Stimulated activated CD4-positive, alpha-beta T cell treated with anti-CD3 and anti-CD28 coated beads, Interleukin-15, amount 100 ng/mL, for 1 hour (primary cell): ENCODE results near the gene CD86.

ENCODE experiments used
- DNase-seq, 2 donors: peaks; one replicate each; pipeline ENCODE4 v3.0.0-alpha.2; 2020; ENCODE audit warnings: low read depth in 1 of 2, low spot score in 1 of 2

Gene CD86

GRCh38 chr3:122058294-122058693 lies 3.1 kb downstream of the CD86 start:
- no peak for DNase-seq

DNA sequence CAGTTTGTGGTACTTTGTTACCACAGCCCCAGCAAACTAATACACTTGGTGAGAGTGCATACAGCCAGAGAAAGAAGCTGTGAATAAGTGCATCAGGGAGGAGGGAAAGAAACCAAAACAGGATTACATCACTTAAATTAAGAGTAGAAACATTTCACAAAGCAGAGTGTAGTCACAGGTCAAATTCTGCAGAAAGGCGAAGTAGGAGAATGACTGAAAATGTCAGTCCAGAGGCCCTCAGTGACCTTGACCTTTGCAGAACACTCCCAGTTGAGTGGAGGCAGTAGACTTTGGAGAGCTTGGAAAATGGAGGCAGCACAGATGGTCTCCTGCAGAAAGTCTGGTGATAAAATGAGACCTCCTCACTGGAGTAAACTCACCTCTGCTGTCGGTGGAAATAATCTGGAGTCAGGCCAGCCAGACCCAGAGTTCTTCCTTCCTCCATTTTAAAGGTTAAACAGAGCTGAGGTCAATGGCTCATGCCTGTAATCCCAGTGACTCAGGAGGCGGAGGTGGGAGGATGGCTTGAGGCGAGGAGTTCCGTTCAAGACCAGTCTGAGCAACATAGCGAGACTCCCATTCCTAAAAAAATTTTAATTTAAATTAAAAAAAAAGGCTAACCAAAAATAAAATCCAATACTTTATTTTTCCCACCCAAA lies 5.0 kb downstream of the CD86 start:
- DNase-seq: no peak

- DNase-seq: no peak
Observed at GRCh38 chr3:122063908-122064307, 8.7 kb downstream of the CD86 start.

GRCh38 chr3:122064326-122064725 lies 9.2 kb downstream of the CD86 start:
- no peak for DNase-seq

GRCh38 chr3:122066331-122067213 lies 11.4 kb downstream of the CD86 start:
- no peak for DNase-seq

- DNase-seq: no peak
Observed at GRCh38 chr3:122067214-122067550, 12.0 kb downstream of the CD86 start.

- DNase-seq: no peak
Observed at GRCh38 chr3:122067588-122068240, 12.6 kb downstream of the CD86 start.

- no peak for DNase-seq
Observed at GRCh38 chr3:122074621-122075265, 19.6 kb downstream of the CD86 start.

DNA sequence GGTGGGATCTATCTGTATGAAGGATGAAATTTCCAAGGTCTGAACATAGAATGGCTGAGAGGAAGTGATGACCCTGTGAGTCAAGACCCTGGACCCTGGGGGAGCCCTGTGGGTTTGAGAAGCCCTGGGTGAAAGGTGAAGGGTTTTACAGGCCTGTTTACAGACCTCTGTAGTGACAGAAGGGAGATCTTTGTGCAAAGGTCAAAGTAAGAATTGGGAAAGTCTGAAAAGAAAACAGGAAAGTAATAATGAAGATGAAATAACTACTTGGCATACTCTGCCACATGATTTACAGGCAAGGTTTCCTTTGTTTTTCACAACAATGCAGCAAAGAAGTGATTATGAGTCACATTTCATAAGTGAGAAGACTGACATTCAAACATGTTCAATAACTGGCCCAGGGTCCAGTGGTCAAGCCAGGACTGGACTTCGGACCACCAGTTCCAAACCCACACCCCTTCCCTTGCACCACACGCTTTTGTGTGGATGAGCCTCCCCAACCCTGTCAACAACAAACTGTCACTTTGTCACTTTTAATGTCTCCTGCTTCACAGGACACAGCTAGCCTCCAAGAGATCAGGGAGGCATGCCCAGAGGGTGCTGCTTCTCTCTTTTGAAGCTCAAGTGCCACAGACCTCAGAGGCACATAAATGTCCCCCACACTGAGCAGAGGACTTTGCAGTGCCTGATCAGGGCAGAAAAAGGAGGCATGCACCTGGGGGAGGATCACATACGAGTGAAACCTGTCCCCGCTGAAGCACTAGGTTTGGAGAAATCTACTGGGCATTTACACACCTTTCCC lies 21.5 kb downstream of the CD86 start:
- DNase-seq: no peak

DNA sequence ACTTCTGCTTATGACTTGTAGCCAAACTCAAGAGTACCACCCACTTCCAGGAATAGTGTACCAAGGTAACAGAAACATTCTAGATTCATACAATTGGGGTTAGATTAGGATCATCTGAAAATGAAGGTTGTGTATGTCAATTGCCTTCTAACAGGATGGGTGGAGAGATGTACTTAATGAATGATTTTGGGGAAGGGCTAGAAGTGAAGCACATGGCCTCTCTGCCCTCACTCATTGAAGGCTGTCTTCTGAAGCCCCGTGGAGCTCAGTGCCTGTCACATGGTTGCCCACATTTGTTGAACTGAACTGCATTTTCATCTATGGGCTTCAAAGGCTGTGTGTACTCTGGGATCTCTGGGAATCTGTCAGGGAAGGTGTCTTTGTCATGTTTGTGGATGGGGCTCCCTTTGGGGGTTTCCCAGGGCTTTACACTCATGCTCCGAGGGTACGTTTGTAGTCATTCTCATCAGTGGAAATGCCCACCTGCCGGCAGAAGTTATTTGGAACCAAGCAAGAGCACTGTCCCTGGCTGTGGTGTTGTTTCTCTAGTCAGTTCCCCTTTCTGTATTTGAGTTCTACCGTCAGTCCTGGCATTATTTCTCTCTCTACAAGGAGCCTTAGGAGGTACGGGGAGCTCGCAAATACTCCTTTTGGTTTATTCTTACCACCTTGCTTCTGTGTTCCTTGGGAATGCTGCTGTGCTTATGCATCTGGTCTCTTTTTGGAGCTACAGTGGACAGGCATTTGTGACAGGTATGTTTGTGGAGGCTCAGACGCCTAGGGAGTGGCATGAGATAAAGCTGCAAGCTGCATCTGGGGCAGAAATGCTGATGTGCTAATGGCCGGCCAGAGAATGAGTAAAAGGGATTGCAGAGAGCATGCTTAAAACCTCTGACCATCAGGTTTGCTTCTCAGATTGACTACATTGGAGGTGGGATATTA lies 22.4 kb downstream of the CD86 start:
- no peak for DNase-seq

DNA sequence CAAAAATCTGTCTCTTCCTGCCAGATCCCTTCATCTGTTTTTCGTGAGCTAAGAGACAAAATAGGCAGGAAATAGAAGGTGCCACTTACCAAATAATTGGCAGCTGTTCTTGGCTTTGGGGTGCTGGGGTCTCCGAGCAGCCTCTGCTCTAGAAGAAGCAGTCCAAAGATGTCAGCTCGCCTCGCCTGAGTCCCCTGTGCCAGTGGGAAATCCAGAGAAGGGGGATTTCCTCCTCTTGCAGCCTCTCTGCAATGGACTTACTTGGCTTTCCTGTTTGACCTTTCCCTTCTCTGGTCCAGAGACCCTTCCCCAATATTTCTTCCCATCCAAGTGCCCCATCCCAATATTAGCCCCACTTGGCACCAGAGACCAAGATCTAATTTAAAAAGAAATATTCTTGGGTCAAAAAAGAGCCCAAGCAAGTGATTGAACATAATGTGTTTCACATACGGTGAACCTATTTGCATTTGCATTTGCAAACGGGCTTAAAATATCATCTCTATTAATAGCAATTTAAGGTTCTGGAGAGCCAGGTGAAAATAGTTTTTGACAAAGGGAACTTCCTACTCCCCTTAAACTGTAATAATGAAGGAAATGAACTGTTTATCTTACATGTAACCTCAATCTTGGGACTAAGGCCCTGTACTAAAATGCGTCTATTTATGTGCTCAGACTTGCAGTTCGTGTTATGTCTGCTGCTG lies 23.2 kb downstream of the CD86 start:
- DNase-seq: no peak

DNA sequence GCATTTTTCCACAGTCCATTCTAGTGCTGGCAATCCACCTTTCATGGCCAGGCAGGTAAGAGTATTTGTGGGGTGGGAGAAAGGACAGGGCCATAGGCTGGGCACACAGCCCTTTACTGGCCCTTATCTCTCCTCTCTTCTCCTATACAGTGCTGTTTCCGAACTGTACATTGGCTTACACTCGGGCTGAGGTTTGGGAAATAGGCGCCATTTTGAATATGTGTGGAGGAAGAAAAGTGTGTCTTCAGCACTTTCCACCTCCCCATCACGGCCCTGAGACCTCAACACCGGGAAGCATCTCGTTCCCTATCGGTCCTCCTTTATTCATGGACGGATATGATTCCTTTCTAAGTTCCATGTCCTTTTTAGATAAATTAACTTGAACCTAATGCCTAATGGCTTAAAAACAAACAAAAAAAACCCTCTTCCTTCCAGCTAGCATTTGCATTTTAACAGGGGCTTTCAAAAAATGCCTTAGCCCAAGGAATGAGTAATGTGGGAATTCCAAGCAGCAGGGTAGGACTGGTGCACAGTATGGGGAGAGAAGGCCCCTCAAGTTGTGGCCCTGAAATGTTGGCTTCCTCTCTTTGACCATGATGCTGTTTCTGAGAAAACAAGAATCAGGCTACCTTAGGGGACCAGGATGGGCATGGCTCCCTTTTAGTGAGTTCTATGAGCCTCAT lies 24.5 kb downstream of the CD86 start:
- DNase-seq: no peak

DNA sequence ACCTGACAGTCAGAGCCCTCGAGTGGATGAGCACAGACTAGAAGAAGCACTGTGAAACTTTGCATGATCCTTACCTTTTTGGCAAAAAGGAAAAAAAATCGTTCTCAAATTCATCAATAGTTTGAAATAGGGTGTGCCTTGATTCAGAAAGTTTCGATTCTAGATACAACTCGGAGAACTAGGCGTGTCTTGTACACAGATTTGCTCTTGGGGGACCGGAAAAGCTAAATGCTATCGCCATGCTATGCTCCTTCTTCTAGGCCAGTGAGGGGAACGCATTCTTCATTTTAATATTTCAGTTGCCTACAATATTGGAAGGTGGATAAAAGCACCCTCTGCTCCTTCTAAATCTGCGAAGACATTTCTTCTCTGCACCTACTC lies 25.0 kb downstream of the CD86 start:
- DNase-seq: no peak

DNA sequence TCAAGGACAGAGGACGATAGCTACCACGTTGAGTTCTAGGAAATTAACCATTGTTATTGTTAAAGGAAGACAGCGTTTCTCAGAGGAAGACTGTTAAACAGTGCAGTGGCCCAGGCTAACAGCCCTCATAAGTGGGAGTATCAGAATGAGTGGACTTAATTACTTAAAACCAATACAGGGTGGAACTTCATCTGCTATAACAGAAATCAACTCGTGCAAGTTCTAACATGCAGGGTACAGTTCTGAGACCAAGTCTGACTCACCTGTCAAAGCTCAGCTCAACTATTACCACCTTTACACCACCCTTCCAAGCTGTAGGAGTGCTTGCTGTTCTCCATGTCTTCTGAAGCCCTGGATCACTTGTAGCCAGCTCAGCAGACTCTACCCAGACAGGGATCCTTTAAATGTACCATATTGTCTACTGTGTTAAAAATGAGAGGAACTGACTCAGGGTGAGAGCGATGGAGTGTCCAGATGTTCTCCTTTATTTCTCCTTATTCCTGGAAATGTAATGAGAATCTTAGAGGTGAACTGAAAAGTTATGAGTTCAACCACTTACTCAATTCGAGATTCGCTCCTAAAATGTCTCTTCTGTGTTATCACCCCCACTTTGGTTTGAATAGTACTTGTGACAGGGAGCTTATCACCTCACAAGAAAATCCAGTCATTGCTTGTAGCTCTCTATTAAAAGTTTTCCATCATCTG lies 26.5 kb downstream of the CD86 start:
- no peak for DNase-seq

- no peak for DNase-seq
Observed at GRCh38 chr3:122082357-122082756, 27.2 kb downstream of the CD86 start.

DNA sequence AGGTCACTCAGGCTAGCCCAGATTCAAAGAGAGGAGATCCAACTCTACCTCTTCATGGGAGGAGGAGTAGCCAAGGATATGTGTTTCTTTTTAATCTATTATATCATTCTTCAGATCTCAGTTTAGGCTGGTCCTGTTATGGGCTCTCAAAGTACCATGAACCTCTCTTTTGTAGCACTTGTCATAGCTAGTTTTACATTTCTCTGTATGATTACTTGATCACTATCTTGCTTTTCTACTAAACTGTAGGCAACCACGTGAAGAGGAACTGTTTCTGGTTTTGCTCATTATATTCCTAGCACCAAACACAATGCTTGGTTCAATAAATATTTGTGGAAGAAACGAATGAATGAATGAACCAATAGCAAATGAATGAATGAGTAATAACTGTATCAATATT lies 29.6 kb downstream of the CD86 start:
- no peak for DNase-seq

- DNase-seq: no peak
Observed at GRCh38 chr3:122085673-122086072, 30.5 kb downstream of the CD86 start.

DNA sequence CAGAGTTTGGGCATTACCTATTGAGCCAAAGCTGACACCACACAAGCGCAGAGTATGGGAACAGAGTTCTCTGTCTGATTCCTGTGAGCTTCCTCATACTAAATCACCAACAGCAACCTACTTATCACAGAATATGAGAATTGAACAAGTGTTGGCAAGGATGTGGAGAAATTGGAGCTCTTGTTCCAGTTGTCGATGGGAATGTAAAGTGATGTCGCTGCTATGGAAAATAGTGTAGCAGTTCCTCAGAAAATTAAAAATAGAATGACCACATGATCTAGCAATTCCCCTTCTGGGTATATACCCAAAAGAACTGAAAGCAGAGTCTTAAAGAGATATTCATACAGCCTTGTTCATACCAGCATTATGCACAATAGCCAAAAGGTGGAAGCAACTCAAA lies 33.4 kb downstream of the CD86 start:
- DNase-seq: no peak
